ENCODE data around the gene MIP. TPM values are rescaled to one million over a fixed set of nuclear protein-coding genes. Genes with fewer than 3 reads are reported as not detected.

The MIP gene
- total RNA-seq, 1 experiment from 2014 or later = 0.17 TPM

DNA sequence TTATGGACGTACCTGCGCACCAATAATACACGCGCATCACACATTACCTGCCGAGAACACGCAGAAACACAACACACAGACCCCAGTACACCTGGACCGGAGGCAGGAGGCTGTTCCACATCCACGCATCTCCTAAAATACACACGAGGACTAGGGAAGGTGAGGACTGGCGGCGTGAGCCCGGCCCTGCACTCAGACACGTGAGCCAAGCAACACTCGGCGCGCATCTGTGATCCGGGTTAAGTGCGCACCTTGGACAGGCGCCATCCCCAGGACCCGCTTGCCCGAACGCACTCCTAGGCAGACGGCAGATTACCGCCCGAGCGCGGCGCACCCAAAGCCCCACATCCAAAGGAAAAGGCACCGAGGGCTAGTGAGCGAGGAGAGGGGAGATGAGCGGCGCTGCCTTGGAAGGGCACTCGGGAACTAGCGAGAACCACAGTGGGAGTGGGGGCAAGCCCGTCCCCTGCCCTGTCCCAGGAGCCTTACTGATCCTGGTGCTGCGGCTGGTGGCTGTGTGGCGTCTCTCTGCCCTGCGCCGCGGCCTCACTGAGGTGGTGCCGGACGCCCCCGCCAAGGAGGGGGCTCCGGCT is 33.1 kb upstream of the MIP start:
- Histone ChIP-seq H3K4ac (ENCODE audit: low read depth, low read length) (no peak overlapping the region), H3K27ac (ENCODE audit: insufficient read length, low read depth, low read length) (no peak overlapping the region), H4K91ac (ENCODE audit: insufficient read length, low read depth, low read length) (no peak overlapping the region), H3K27me3 (ENCODE audit: insufficient read depth, low read length) (peaks cover 22% of the 10 kb centered on the region; the same call in 1 of the 2 replicates), H3K9me3 (ENCODE audit: control insufficient read depth, low read depth, low read length) (no peaks in the 10 kb centered on the region), H3K9ac (ENCODE audit: extremely low read depth, insufficient read length, low read length) (peak overlapping the region; percentile 69), H3K4me1 (ENCODE audit: insufficient read depth, low read length) (no peaks in the 10 kb centered on the region), H3K23me2 (ENCODE audit: insufficient read length, low read depth, low read length, poor library complexity, severe bottlenecking) (peaks cover 11% of the 10 kb centered on the region), H4K5ac (ENCODE audit: insufficient read length, low read depth, low read length) (no peak overlapping the region), H2BK12ac (ENCODE audit: insufficient read length, low read depth, low read length) (no peak overlapping the region), H3K56ac (ENCODE audit: insufficient read length, low read depth, low read length) (no peak overlapping the region), H3K23ac (ENCODE audit: insufficient read length, low read depth, low read length) (no peak overlapping the region), H3K18ac (ENCODE audit: insufficient read length, low read depth, low read length) (peak overlapping the region; percentile 85), H3T11ph (ENCODE audit: low read length) (no peak overlapping the region), H2AK5ac (ENCODE audit: insufficient read length, low read length) (no peak overlapping the region), H4K8ac (replicated peaks; ENCODE audit: insufficient read length, low read depth, low read length) (no peak overlapping the region), H4K20me1 (ENCODE audit: control insufficient read depth, insufficient read depth, insufficient read length) (no peaks in the 10 kb centered on the region), H3K79me1 (ENCODE audit: insufficient read depth, low read depth, low read length, poor library complexity, severe bottlenecking) (no peaks in the 10 kb centered on the region), H3K14ac (ENCODE audit: insufficient read depth, low read length) (peak overlapping the region; percentile 87; the same call in 1 of the 2 replicates), H2BK5ac (ENCODE audit: insufficient read length, low read length) (no peak overlapping the region), H2AFZ (ENCODE audit: low read length) (peak overlapping the region; percentile 17), H3K4me2 (ENCODE audit: insufficient read depth, insufficient read length, low read length) (peak overlapping the region; percentile 85), H2BK20ac (ENCODE audit: low read depth, low read length, poor library complexity, severe bottlenecking) (no peak overlapping the region), H3K79me2 (ENCODE audit: insufficient read depth, low read length) (no peaks in the 10 kb centered on the region), H2BK120ac (ENCODE audit: low read depth, low read length, poor library complexity, severe bottlenecking) (no peak overlapping the region), H2BK15ac (ENCODE audit: low read depth, low read length) (no peak overlapping the region)
- TF ChIP-seq CTCF (conservative IDR thresholded peaks at IDR 0.05) = no peak
- H3K27ac Mint-ChIP-seq = peak overlapping the region in 1 of 3 experiments; percentile 88; a peak in 2 of 7 replicates
- H3K9me3 Mint-ChIP-seq = peaks cover 13 to 15% of the 10 kb centered on the region in 2 experiments; a peak in 4 of 5 replicates
- peaks cover 11 to 13% of the 10 kb centered on the region in 2 experiments for H3K4me1 Mint-ChIP-seq
- peak; percentile 80 for DNase-seq
- H3K27me3 Mint-ChIP-seq (ENCODE audit: low read depth) = peaks cover 55% of the 10 kb centered on the region
- peaks cover 0 to 6% (median 0%) of the 10 kb centered on the region in 3 experiments; a peak in 2 of 7 replicates for H3K36me3 Mint-ChIP-seq (ENCODE audit: insufficient read depth in 1 of 3, low read depth in 3 of 3)
- no CpG with 5 or more reads among the region's 44 CpGs for WGBS (ENCODE audit: extremely low coverage, insufficient read length, low lambda C conversion rate)
- peak overlapping the region; percentile 75 to 95 for H3K4me3 Mint-ChIP-seq
